HepG2 (cell line): ENCODE results near the gene AJUBA. TPM values are rescaled to one million over a fixed set of nuclear protein-coding genes. Genes with fewer than 3 reads are reported as not detected.

Experiments
- AHDC1 ChIP-seq: sonication (generic); formaldehyde crosslinking; IDR thresholded peaks from 2 replicates; pipeline ENCODE4 v1.5.1; 2020; ENCODE audit warnings: mild to moderate bottlenecking, missing genetic modification reagents, borderline replicate concordance
- AHR ChIP-seq: IDR thresholded peaks from 2 replicates; pipeline ENCODE4 v1.6.1; 2018; ENCODE audit warnings: missing genetic modification reagents, missing compliant biosample characterization
- ATAD3A ChIP-seq: sonication (generic); formaldehyde crosslinking; IDR thresholded peaks from 2 replicates; pipeline ENCODE4 v1.4.0; 2020; ENCODE audit warnings: missing genetic modification reagents
- ATF7-NPFF ChIP-seq: sonication (generic); formaldehyde crosslinking; IDR thresholded peaks from 2 replicates; pipeline ENCODE4 v1.8.1; 2023; ENCODE audit warnings: mild to moderate bottlenecking, low read depth, missing genetic modification reagents, moderate library complexity
- DNMT1 ChIP-seq: sonication (generic); formaldehyde crosslinking; IDR thresholded peaks from 2 replicates; pipeline ENCODE4 v1.5.1; 2020; ENCODE audit warnings: mild to moderate bottlenecking, missing genetic modification reagents
- GATAD2A ChIP-seq: IDR thresholded peaks from 2 replicates; pipeline ENCODE4 v1.6.1; 2016
- HMG20A ChIP-seq: IDR thresholded peaks from 2 replicates; pipeline ENCODE4 v1.6.1; 2016; ENCODE audit warnings: borderline replicate concordance
- IKZF1 ChIP-seq: fragments of 450-650 bp; IDR thresholded peaks from 2 replicates; pipeline ENCODE4 v1.7.1; 2016
- KLF6 ChIP-seq: IDR thresholded peaks from 2 replicates; pipeline ENCODE4 v1.8.0; 2016; ENCODE audit warnings: missing biosample characterization, missing genetic modification reagents
- MATR3 ChIP-seq: sonication (generic); formaldehyde crosslinking; IDR thresholded peaks from 2 replicates; pipeline ENCODE4 v1.4.0; 2020; ENCODE audit warnings: missing genetic modification reagents
- MIER2 ChIP-seq: IDR thresholded peaks from 2 replicates; pipeline ENCODE4 v1.6.1; 2016; ENCODE audit warnings: missing biosample characterization, missing genetic modification reagents
- NFKBIZ ChIP-seq: IDR thresholded peaks from 2 replicates; pipeline ENCODE4 v1.6.1; 2018; ENCODE audit warnings: missing genetic modification reagents, missing compliant biosample characterization
- PATZ1 ChIP-seq: sonication (generic); formaldehyde crosslinking; IDR thresholded peaks from 2 replicates; pipeline ENCODE4 v1.4.0; 2020; ENCODE audit warnings: missing genetic modification reagents
- PHF20 ChIP-seq: sonication (generic); formaldehyde crosslinking; IDR thresholded peaks from 2 replicates; pipeline ENCODE4 v1.5.0; 2020; ENCODE audit warnings: mild to moderate bottlenecking, missing genetic modification reagents
- TBP ChIP-seq: sonication (generic); formaldehyde crosslinking; IDR thresholded peaks from 2 replicates; pipeline ENCODE4 v1.5.0; 2020; ENCODE audit warnings: missing genetic modification reagents
- TBX3 ChIP-seq: fragments of 450-650 bp; IDR thresholded peaks from 2 replicates; pipeline ENCODE4 v1.6.1; 2017; ENCODE audit warnings: antibody characterized with exemption, mild to moderate bottlenecking, inconsistent platforms, borderline replicate concordance
- THAP11 ChIP-seq: IDR thresholded peaks from 2 replicates; pipeline ENCODE4 v1.6.1; 2016; ENCODE audit warnings: missing biosample characterization, missing genetic modification reagents
- TMF1 ChIP-seq: sonication (generic); formaldehyde crosslinking; IDR thresholded peaks from 2 replicates; pipeline ENCODE4 v1.8.1; 2022; ENCODE audit warnings: low read depth, missing genetic modification reagents
- U2AF2 ChIP-seq: fragments of 200-400 bp; formaldehyde crosslinking; IDR thresholded peaks from 2 replicates; pipeline ENCODE4 v1.6.1; 2017; ENCODE audit warnings: low read depth, mild to moderate bottlenecking, low read length
- polyA plus RNA-seq, 8 experiments: library from polyadenylated mRNA; depleted of rRNA in 3 of 8; stranded (reverse) in 7 of 8; unstranded in 1 of 8; fragments of >200 nt; fragmentation: Illumina TruSeq in 4 of 8; extraction: Trizol in 4 of 8; gene quantifications; 2 replicates each; pipeline versions ENCODE4 v1.2.1 to v1.2.3, GENCODE V29; 2011 to 2016; ENCODE audit warnings: low read depth in 4 of 8, missing spikeins in 1 of 8, mixed read lengths in 1 of 8; ENCODE audit not compliant: insufficient read depth in 1 of 8
- total RNA-seq, 5 experiments: library from RNA; depleted of rRNA; stranded (reverse); fragments of >200 nt; fragmentation: Illumina TruSeq; extraction: Trizol; gene quantifications; 2 replicates each; pipeline ENCODE4 v1.2.3, GENCODE V29; 2016; ENCODE audit warnings: low read depth in 1 of 5
- TF ChIP-seq, protein P1 (sequence below): sonication (generic); formaldehyde crosslinking; IDR thresholded peaks from 2 replicates; pipeline ENCODE4 v1.8.0; 2022; ENCODE audit warnings: missing genetic modification reagents, mild to moderate bottlenecking, borderline replicate concordance
- TF ChIP-seq, protein P2 (sequence below): sonication (generic); formaldehyde crosslinking; IDR thresholded peaks from 2 replicates; pipeline ENCODE4 v1.4.0; 2020; ENCODE audit warnings: mild to moderate bottlenecking, missing genetic modification reagents

AJUBA gene
- total and polyA plus RNA-seq, 2 of the 13 experiments (the other 11 are each of a cell fraction or from before 2014, with no cell fraction given), result 157 to 241 TPM

DNA sequence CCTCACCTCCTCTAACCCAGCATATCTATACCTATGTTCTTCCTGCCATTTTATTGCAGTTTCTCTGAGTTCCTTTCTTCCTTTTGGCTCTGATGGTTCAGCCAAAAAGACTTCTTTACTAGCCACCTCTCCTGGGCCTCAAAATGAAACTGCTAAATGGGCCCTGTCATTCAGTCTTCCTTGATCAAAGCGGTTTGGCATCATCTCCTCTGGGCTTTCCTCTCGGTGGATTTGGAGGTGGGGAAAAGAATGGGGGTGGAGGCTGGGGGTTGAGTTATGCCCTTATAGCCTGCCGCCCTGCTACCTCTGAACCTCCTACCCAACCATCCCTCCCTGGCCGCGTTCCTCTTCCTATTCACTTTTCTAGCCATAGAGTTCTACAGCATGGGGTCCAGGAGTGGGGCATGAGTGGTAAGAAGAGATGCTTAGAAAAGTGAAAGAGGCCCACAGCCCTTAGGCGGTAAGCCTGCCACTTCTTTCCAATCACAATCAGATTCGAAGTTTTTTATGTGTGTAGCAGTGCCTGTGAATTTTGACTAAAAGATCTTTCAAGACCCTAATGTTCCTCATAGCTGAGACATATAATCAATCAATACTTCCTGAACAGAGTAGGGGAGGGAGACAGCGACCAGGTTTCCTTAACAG is 2.5 kb downstream of the AJUBA start (continued):
- TF ChIP-seq, protein P1, sequence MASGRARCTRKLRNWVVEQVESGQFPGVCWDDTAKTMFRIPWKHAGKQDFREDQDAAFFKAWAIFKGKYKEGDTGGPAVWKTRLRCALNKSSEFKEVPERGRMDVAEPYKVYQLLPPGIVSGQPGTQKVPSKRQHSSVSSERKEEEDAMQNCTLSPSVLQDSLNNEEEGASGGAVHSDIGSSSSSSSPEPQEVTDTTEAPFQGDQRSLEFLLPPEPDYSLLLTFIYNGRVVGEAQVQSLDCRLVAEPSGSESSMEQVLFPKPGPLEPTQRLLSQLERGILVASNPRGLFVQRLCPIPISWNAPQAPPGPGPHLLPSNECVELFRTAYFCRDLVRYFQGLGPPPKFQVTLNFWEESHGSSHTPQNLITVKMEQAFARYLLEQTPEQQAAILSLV (CRISPR knock-in tag), result no peak; the same call in 1 of the 2 replicates
- TF ChIP-seq GATAD2A (CRISPR knock-in tag) (no peak), IKZF1 (no peak), MATR3 (CRISPR knock-in tag) (no peak), ATAD3A (CRISPR knock-in tag) (no peak), AHDC1 (CRISPR knock-in tag) (no peak), HMG20A (CRISPR knock-in tag) (no peak), U2AF2 (no peak), PHF20 (CRISPR knock-in tag) (no peak), TBX3 (no peak), PATZ1 (CRISPR knock-in tag) (peak; percentile 8; the same call in 1 of the 2 replicates), AHR (CRISPR knock-in tag) (no peak), KLF6 (CRISPR knock-in tag) (0 out of 2 replicates have a peak, but pooled peaks have one; percentile 20), THAP11 (CRISPR knock-in tag) (no peak), NFKBIZ (peak; percentile 2; the same call in 1 of the 2 replicates), TBP (CRISPR knock-in tag) (no peak), MIER2 (no peak), TMF1 (CRISPR knock-in tag) (no peak), DNMT1 (no peak), ATF7-NPFF (peak; percentile 52; the same call in 1 of the 2 replicates)
- TF ChIP-seq, protein P2, sequence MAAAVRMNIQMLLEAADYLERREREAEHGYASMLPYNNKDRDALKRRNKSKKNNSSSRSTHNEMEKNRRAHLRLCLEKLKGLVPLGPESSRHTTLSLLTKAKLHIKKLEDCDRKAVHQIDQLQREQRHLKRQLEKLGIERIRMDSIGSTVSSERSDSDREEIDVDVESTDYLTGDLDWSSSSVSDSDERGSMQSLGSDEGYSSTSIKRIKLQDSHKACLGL, result no peak
